ENCODE measurements around the gene B3GALT6.

DNA sequence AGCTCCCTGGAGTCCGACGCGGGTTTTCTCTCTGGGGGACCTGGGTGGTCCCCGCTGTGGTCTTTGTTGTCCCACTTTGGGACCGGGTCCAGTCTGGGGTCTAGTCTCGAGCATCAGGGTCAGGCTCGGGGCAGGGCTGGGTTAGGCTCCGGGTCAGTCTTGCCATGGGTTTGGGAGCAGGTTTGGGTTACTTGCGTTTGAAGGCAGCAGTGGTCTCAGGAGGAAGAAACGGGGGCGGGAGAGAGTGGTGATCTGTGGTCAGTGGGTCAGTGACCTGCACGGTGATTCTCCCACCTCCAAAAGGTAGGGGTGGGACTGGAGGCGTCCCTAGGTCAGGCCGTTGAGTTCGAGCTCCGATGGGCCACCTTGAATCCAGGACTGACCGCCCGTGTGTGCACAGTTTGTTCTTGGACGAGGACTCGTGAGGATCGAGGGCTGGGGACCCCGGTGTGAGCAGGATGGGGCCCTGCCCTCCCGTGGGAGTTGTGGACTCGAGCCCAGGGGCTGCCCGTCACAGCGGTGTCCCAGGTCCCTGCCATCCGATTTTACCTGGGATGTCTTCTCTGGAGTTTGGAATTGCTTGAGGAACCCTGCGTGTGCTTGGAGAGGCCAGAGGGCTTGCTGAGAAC lies 2.3 kb downstream of the B3GALT6 start:
- no peak for TF ChIP-seq EZH2phosphoT487 (IDR thresholded peaks at IDR 0.05; ENCODE audit: insufficient read depth, low read depth)
- TF ChIP-seq EZH2 (IDR thresholded peaks at IDR 0.05; ENCODE audit: insufficient read depth, poor library complexity, severe bottlenecking), result no peak
